Measurements from ENCODE around the gene TMEFF2.
"Not testable (repeated sequence)": the region's sequence is repeated elsewhere in the genome, so short reads cannot be mapped to it uniquely, and the experiment has no call there.

TMEFF2 gene

DNA sequence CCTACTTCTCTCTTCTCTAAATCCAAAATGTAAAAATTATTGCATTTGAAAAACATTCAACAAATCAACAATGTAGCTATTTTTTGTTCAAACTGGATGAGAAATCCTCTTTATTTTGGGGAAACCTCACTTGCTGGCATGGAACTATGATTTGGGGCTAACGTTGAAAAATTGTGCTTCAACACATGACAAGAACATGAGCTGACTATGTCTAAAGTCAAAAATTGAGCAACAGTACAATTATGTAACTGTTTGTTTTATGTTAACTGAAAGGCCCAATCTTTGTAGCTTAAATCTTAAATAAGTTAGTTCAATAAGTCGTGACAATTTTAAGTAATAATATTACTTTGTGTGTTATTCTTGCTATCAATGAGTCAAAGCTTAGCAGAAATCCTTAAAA is 67.3 kb downstream of the TMEFF2 start:
- DNase-seq: no peak

DNA sequence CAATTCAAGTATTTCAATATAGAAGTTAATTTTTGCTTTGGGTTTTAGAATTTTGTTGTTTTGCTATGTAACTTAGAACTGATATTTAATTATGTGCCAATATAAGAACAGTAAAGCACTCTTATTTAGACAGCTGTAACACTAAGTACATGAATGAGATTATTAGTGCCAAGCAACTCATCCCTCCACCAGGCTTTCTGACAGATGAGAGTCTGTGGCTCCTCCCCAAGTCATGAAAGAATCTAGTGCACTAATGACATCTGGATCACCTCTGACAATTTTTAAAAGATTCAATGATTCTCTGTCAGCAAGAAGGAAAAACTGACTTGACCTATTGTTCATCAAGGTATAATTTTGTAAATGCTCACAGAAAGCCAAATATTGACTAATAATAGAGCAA is 67.8 kb downstream of the TMEFF2 start:
- DNase-seq: no peak

DNA sequence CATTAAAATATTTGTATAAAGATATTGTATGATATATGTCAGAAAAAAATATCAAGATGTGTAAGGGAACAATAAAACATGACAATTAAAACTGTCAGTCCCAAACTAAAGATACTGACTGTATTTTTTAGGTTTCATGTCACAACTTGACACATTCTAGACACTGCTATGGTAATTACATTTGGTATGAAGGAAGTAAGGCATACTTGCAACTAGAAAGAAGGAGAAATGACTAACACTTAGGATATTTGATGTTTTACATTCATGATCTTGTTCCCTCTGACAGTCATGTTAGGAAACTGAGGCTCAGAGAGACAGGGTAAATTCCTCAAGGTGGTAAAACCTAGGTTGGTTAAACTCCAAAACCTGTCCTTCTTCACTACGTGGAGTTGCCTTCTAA is 68.3 kb downstream of the TMEFF2 start:
- no peak for DNase-seq

DNA sequence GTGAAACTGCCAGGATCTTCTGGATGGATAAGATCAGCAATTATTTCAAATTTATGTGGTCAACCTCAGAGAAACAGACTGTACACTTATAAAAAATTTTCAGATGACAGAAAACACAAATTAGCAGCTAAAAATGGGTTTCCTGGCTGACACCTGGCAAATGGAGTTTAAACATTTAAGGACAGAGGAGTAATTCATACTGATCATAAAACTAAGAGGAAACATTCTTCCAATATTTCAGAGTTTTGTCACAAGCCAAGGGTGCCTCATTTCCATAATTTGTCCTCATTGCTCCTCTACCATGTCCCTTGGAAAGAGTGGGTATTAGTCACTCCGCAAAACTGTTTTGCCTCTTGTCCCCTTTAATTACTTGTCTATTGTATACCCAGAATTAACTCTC is 70.2 kb downstream of the TMEFF2 start:
- no peak for DNase-seq

DNA sequence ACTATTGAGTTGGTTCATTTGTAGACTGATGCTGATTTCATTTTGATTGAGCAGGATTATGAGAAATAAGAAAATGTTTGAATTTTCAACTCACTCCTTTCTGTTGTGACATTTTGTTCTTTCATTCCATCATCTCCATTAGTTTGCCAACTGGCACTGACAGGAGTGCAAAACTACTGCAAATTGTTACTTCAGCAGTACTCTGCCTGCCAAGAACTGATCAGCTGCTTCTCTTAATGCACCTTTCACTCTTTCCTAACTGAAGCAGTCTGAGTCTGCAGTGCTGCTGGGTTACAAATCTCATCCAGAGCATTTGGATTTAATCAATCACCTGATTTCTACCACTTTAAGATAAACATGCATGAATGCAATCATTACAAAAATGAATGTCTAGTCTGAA is 70.9 kb downstream of the TMEFF2 start:
- no peak for DNase-seq

DNA sequence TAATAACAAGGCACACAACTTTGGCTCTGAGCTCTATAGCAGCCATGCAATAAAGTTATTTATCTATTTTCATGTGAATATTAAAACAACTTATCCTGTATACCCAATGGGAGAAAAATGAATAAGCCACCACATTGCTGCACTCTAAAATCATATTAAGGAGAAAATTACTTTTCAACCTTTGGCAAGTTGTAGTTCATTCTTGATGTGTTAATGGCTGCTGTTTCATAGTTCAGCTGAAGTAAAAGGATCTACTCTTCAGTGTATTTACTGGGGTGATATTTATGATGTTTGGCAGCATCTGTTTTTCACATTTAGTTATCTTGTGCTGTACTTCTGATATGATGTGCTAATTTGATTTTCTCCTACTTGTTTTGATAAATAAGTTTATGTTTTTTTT is 71.8 kb downstream of the TMEFF2 start:
- no peak for DNase-seq

DNA sequence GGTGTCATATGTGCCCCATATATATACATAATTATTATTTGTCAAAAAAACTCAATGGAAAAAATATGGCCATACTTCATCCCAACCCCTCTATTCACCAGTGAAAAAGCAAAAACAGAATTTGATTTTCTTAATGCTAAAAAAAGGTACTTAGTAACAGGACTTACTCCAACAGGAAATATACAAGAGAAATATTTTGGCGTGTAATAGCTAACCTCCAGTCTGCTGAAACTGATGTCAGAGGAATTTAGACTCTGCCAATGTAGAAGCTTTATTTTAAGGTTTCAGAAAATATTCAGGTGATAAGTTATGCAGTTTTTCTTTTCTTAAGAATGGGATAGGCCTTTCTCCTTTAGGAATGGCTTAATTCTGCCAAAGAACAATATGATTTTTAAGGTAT is 72.6 kb downstream of the TMEFF2 start:
- DNase-seq: no peak

DNA sequence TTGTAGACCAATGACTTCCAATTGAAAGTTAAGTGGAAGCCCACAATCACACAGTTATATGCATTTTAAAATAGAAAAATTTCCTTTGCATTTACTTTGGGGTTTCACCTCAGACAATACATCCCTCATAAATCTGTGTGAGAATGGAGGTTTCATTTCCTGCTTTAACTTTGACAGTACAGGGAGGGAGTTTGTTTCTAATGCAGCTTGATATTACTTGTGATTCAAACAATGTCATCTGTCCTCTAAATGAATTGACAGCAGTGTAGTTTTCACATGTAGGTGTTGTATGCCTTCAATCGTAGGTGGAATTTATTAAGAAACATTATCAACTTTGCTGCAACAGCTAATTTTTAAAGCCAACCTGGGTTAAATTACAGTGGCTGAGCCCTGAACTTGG is 75.2 kb downstream of the TMEFF2 start:
- DNase-seq: no peak

DNA sequence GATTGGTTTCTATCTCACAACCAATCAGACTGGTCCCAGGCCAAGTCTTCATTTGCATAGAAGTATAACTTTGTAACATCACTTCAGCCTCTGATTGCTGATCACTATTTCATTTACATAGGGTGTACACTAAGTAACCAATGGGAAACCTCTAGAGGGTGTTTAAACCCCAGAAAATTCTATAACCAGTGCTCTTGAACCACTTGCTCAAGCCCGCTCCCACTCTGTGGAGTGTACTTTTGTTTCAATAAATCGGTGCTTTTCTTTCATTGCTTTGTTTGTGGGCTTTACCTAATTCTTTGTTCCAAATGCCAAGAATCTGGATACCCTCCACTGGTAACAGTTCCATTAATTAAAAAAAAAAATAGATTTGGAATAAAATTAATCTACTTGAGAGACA is 77.0 kb downstream of the TMEFF2 start:
- DNase-seq: no peak

DNA sequence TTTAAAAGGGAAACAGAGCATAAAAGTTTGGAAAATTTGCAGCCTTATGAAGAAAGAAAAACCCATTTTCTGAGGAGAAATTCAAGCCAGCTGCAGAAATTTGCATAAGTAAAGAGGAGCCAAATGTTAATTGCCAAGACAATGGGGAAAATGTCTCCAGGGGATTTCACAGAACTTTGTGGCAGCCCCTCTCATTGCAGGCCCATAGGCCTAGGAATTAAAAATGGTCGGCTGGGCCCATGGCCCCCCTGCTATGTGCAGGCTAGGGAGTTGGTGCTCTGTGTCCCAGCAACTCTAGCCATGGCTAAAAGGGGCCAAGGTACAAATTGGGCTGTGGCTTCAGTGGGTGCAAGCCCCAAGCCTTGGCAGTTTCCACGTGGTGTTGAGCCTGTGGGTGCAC is 83.2 kb downstream of the TMEFF2 start:
- DNase-seq: not testable (repeated sequence)

DNA sequence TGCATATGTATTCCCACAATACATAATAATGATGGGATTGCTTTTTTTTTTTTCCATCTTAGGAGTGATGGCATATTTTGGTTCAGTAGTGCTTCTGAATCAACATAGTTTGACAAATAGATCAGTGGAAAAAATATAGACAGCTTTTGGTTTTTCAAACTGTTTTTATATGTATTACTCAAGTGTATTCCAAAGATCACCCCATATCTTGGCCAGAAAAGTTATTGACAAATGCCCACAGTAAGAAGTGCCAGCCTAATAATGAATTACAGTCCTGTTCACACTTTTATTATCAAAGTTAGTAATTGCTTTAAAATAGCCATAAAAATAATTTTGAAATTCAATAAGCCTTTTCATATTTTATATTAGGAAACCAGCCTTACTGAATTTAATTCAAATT is 95.0 kb downstream of the TMEFF2 start:
- DNase-seq: no peak

DNA sequence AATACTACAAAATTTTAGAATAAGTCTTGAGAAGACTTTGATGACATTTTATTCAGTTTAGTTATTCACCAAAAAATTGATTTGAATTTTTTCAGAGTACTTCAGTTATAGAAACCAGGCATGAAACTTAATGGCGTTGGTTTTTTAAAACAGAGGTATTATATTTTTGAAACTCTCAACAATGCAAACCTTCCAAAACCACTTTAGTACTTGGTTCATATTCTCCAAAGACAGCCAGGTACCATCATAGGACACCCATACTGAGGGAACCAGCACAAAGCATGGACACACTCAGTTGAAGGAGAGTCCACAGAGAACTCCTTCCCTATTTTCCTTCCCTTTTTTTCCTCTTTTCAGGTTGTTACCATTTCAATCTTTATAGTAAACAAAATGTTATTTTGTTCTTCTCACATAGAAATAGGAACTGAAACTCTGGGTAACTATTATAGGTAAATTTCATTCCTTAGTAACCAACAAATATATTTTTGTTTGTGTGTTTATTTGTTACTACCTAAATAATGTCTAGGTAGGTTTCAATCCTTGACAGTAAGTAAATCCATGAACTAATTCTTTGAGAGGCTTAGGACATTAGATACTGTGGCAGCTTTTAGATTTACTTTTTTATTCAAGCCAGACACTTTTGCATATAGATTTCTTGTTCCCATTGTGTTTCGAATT is 95.8 kb downstream of the TMEFF2 start:
- no peak for DNase-seq

DNA sequence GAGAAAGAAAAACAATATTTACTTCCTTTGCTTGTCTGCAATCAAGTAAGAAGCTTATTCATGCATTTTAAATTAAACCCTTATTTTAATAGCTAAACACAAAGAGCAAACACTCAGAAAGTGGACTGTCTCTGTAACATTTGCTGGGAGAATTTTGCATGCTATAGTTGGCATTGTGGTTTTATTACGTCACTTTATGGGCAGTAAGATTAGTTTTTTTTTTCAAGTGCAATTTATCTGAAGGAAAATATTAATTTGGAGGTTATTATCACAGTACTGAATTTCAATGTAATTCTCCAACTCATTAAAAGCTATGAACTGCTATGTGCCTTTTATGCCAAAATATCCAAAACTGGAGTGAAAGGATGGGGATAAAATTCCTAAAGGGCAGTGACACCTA is 103.3 kb downstream of the TMEFF2 start:
- no peak for DNase-seq

DNA sequence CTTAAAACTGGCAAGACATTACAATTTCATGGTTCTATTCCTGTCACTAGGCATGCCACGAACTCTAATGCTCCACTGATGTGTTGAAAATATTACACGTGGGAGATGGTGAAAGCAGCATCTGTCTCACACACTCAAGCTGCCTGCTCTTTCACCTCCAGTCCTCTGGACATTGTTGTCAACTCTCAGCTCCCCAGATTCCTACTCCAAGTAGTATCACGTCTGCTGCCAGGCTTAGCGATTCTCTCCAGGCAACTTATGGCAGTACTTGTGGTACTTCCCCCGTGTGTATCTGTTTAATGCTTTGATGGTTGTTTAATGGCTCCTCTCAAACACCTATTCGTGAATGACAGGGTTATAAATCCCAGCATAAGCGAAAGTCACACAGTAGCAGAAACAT is 103.8 kb downstream of the TMEFF2 start:
- DNase-seq: no peak

DNA sequence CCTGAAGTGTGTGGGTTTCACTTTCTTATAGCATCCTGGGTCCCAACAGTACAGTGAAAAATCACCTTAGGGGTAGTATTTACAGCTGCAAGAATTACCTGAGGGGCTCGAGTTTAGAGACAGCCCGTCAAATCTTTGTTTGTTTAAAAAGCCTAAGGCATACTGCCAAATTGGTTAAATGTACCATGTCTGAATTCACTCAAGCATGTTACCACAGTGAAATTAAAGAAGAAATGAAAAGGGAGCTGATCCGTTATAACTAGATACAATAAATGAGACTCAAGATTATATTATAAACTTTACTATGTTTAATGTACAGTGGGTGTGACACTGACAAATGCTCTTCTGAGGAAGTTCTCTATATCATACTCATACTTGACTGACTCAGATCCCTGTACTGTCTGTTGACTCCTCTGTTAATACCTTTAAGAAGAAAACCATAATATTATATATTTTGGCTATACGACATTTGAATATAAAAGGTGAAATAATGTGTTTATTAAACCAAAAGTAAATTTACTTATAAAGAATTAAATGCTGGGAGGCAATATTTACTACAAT is 107.3 kb downstream of the TMEFF2 start:
- no peak for DNase-seq

DNA sequence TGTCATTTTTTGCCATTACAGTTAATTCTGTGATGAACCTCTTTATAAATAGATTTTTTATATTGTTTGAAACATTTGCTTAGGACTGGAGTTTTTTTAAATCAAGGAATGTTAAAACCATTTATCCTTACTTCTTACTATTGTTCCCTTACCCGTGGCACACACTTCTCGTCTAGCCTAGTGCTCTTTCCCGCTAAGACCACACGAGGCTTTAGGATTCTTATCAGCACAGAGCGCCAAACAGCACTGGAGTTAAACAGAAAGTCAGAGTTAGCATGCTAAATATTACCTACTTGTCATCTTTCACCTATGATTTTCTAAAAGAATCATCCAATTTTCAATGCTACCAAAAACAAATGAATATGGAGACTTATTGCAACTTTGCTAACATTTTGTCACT is 112.6 kb downstream of the TMEFF2 start:
- DNase-seq: no peak

DNA sequence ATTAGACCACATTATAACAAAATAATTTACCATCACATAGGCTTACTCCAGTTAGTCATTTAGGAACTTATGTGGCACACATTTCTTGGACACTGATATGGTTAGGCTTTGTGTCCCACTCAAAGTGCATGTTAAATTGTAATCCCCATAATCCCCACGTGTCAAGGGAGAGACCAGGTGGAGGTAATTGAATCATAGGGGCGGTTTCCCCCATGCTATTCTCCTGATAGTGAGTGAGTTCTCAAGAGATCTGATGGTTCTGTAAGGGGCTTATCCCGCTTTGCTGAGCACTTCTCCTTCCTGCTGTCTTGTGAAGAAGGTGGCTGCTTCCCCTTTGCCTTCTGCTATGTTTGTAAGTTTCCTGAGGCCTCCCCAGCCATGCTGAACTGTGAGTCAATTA is 114.6 kb downstream of the TMEFF2 start:
- not testable (repeated sequence) for DNase-seq

DNA sequence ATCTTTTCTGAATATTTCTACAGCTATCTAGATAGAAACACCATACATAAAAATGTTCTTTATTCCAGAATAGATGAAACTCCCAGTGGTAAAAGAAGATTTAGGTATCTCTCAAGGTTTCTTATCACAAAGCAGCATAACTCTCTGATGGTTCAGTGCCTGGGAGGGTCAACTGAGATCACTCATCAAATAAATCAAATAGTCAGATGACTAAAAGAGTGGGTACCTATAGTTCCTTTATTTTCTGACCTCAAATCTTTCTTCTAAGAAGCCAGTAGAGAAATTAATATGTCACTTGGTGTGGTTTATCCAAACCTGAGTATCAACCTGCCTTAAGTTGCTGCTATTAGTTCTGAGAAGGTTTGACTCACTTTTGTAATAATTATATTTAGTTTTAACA is 120.9 kb downstream of the TMEFF2 start:
- no peak for DNase-seq

DNA sequence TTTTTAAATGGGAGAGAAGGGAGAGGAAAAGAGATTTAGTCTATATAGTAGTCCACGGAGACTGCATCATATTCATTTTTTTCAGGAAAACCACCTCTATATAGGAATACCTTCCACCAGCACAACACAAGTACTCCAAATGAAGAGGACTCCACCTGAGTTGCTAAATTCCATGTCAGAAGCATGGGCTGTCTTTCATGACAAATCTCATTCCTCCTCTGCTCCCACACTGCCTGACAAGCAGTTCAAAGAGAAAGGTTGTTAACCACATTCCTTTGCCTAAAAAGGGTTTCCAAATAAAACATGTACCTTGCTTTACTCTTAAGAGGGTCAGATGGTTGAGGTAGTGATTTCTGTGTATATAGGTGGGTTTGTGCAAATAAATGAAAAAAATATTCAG is 122.0 kb downstream of the TMEFF2 start:
- DNase-seq: no peak

DNA sequence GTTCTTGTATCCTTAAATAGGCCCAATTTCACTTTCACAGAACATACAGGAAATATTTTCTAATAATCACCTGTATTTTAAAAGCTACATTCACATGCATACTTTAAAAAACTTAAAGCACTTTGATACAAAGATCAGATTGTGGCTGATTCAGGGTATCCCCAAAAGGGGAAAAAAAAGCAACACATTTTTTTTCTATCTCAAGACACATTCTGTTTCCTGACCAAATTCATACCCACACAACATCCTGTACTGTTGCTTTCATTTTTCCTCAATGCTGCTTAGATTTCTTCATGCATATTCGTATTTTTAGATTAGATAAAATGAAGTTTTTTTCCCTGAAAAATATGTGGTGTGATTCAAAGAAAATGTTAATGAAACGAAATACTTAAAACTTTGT is 122.5 kb downstream of the TMEFF2 start:
- DNase-seq: no peak

DNA sequence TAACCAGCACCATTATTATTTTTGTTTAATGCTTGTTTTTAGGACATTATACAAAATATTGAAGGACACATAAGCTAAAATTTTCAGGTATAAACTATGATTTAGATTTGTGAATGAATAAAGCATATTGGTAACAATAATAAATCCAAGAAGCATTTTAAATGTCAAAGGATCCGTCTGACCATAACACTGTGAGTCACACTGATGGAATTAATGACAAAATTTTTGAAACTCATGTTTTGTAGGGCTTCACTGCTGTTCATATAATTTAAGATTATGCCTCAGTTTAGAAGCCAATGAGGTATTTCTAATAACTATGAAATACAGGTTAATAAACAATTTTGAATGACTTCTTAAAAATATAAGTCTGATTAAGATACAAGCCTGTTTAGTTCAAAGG is 124.6 kb downstream of the TMEFF2 start:
- DNase-seq: no peak

DNA sequence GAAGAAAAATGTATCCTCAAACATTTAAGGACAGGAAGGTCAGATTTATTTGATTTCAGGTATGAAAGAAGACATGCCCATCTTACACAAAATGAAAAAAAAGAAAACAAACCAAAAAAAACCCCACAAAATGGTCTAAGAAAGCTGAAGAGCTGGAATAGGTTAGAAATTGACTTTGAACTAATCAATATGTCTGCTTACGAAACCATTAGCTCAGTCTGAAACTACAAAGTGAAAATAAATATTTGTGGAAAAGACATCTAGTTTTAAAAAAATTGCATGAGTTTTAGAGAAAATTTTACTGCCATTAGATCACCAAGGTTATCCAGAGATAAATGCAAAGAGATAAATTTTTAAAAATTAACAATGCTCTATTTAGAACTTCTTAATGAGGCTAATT is 125.3 kb downstream of the TMEFF2 start:
- no peak for DNase-seq

DNA sequence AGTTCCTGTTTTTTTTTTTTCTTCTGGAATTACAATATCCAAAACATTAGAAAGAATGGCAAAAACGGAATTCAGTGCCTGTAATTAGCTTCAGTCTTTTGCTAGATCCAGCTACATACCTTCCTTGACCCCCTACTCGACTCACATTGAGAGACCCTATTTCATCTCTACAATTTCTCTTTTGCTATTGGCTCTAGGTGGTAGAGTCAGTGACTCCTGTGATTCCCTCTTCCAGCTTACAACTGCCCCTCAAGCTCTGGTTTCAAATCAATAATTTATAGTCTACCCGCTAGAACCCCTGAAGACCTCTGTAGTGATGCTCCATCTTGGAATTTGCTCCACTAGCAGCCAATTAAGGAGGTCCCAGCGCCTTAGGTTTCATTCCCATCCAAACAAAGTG is 125.8 kb downstream of the TMEFF2 start:
- DNase-seq: no peak

DNA sequence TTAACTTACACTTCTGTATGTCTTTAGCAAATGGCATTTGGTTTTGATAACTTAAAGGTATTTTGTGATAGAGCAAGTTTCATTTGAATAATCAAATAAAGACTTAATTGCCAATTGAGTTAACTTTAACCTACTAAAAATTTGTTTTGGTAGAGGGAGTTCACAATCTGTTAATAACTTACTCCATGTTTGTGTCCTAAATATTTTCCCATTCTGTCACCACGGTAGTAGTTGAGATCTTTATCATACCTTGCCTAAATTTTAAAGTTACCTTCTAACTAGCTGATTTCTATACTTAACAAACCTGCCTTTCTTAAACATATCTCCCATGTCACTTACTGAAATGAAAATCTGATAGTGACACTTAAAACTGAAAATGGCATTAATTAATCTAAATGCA is 127.1 kb downstream of the TMEFF2 start:
- no peak for DNase-seq

DNA sequence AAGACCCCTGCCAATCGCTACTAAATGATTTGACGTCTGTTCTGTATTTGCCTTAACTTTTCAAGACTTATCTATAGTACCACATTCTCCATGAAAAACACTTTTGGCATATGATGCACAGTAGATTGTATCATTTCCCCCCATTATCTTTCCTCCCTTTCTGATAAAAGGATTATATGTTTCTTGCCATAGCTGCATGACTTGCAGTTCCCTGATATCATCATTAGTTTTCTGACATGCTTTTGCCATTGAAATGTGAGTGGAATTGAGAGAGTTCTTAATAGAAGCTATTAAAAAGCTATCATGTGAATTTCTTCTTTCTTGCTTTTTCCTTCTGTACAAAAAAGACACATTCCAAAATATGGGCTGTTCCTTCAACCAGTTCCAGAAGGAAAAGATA is 130.3 kb downstream of the TMEFF2 start:
- no peak for DNase-seq

DNA sequence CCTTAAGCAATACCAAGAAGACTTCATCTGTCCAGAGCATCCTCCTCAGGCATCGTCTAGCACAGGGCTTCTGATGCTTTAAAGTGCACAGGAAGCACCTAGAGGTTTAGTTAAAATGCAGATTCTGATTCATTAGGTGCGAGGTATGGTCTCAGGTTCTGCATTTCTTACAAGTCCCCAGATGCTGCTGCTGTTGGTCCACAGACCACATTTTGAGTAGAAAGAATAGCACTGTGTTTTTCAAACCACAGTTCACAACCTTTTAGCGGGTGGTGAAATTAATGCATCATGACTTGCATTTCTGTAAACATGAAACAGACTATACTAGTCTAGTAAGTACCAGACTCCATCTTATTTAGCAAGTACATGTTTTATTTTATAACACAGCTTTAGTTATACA is 134.6 kb downstream of the TMEFF2 start:
- DNase-seq: no peak

Measured in NCI-H187 treated with DMSO at 0.1 percent for 48 hours (cell line).